Loucy (cell line): ENCODE data around the gene OR4S2.

Source experiments
- EZH2phosphoT487 ChIP-seq: fragments of 200-600 bp; IDR thresholded peaks from 2 replicates; pipeline ENCODE4 v1.6.1; 2018; ENCODE audit warnings: antibody characterized with exemption, mild to moderate bottlenecking, moderate library complexity, borderline replicate concordance
- TF ChIP-seq, protein P1 (sequence below): fragments of 200-600 bp; sonication (generic); conservative IDR thresholded peaks from 2 replicates; pipeline ENCODE4 v1.5.1; 2014; ENCODE audit warnings: mild to moderate bottlenecking, antibody characterized with exemption, low read length

DNA sequence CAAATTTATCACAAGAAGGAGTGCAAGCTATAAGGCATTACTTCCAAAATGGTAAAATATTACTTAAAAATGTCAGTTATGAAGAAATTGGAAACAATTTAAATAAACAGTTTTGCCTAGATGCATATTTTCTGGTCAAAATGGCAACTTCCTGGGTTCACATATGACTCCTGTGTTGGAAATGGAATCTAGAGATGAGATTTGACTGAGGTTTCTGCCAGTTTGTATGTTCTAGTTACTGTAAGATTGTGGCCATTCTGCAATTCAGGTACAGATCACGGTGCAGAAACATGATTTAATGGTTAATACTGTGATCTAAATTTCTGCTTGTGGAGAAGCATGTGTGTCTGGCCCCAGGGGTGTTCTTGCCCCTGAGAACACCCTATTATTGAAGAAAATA, 10.5 kb downstream of the OR4S2 start:
- TF ChIP-seq, protein P1, sequence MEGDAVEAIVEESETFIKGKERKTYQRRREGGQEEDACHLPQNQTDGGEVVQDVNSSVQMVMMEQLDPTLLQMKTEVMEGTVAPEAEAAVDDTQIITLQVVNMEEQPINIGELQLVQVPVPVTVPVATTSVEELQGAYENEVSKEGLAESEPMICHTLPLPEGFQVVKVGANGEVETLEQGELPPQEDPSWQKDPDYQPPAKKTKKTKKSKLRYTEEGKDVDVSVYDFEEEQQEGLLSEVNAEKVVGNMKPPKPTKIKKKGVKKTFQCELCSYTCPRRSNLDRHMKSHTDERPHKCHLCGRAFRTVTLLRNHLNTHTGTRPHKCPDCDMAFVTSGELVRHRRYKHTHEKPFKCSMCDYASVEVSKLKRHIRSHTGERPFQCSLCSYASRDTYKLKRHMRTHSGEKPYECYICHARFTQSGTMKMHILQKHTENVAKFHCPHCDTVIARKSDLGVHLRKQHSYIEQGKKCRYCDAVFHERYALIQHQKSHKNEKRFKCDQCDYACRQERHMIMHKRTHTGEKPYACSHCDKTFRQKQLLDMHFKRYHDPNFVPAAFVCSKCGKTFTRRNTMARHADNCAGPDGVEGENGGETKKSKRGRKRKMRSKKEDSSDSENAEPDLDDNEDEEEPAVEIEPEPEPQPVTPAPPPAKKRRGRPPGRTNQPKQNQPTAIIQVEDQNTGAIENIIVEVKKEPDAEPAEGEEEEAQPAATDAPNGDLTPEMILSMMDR, result no peak
- no peak for TF ChIP-seq EZH2phosphoT487
